ENCODE measurements around the gene NRXN2.

The NRXN2 gene

DNA sequence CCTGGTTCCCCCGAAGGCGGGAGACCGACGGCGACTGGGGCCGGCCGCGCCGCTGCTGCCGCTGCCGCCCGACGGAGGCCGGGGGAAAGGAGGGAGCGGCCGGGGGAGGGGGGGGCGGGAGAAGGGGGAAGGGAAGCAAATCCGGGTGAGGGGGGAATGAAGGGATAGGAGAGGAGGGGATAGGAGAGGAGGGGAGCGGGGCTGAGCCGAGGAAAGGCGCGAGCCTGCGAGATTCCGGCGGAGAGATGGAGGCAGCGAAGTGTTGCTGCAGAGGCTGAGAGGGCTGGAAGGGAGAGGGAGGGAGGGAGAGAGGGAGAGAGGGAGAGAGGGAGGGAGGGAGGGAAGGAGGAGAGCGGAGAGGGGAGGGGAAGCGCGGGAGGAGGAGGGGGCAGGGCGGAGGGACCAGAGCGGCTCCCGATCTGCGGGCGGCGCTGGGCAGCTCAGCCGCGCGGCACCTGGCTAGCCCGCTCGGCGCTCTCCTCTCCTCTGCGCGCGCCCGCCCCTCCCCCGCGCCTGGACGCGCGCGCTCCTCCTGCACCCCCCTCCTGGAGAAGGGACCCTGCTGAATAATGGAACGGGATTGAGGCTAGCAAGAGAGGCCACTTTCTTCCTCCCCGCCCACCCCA is 79.6 kb downstream of the NRXN2 start:
- Histone ChIP-seq H3K4me1 (ENCODE audit: control insufficient read depth, insufficient read depth, low read depth, low read length) (peaks cover 4% of the 10 kb centered on the region), H3K9ac (ENCODE audit: low read length) (no peak overlapping the region), H3K23ac (ENCODE audit: low read length in 2 of 2) (no peak overlapping the region), H2BK120ac (ENCODE audit: low read depth, low read length) (no peak overlapping the region), H3K4ac (ENCODE audit: low read depth in 1 of 2, low read length in 2 of 2) (no peak overlapping the region), H3K36me3 (ENCODE audit: control insufficient read depth in 1 of 2, insufficient read depth in 2 of 2, low read depth in 1 of 2, low read length in 2 of 2) (no peaks in the 10 kb centered on the region), H2BK12ac (ENCODE audit: low read length in 2 of 2) (no peak overlapping the region), H4K91ac (ENCODE audit: low read length) (no peak overlapping the region), H2BK15ac (ENCODE audit: low read depth, poor library complexity, severe bottlenecking) (no peak overlapping the region), H3K27ac (ENCODE audit: low read length, poor library complexity, severe bottlenecking) (no peak overlapping the region), H3K4me2 (ENCODE audit: low read length, poor library complexity, severe bottlenecking) (no peak overlapping the region), H3K4me3 (ENCODE audit: insufficient read depth in 1 of 2, low read depth in 1 of 2, low read length in 2 of 2) (no peak overlapping the region), H3K18ac (ENCODE audit: low read depth in 1 of 2, low read length in 2 of 2) (no peak overlapping the region), H3K9me3 (ENCODE audit: control insufficient read depth, low read length) (no peaks in the 10 kb centered on the region), H4K8ac (ENCODE audit: low read length) (no peak overlapping the region), H3K79me1 (replicated peaks; ENCODE audit: low read length, poor library complexity, severe bottlenecking) (no peaks in the 10 kb centered on the region), H3K27me3 (ENCODE audit: control insufficient read depth in 1 of 2, insufficient read depth in 1 of 2, low read length in 2 of 2) (peaks cover 89 to 92% of the 10 kb centered on the region in 2 experiments), H2AK5ac (ENCODE audit: low read length, severe bottlenecking) (no peak overlapping the region), H3K14ac (ENCODE audit: low read length in 2 of 2) (no peak overlapping the region), H2BK5ac (ENCODE audit: low read depth, low read length, poor library complexity, severe bottlenecking) (no peak overlapping the region), H2AFZ (ENCODE audit: low read depth, low read length) (no peak overlapping the region)
- under 1% methylated on average over 32 of the region's 53 CpGs for whole genome bisulfite sequencing
- DNase-seq: no peak

DNA sequence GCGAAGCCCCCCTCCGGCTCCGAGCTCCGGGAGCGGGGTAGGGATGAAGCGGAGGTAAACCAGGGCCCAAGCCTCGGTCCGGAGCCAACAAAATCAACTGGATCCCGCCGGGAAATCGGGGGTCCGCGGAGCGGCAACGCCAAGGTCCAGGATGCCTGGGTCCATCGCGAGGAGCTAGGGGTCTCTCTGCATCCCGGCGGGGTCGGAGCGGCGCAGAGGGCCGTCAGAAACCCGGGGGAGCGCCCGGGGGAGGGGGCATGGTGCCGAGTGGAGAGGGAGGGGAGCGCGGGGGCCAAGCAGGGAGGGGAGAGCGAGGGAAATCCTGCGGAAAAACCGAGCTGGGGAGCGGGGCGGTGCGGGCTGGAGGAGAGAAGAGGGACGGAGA is 80.1 kb downstream of the NRXN2 start:
- Histone ChIP-seq H3K79me1 (replicated peaks; ENCODE audit: low read length, poor library complexity, severe bottlenecking) (no peaks in the 10 kb centered on the region), H4K91ac (ENCODE audit: low read length) (no peak overlapping the region), H2BK15ac (ENCODE audit: low read depth, poor library complexity, severe bottlenecking) (no peak overlapping the region), H3K27me3 (ENCODE audit: control insufficient read depth in 1 of 2, insufficient read depth in 1 of 2, low read length in 2 of 2) (peaks cover 89 to 92% of the 10 kb centered on the region in 2 experiments), H3K14ac (ENCODE audit: low read length in 2 of 2) (no peak overlapping the region), H3K4me3 (ENCODE audit: insufficient read depth in 1 of 2, low read depth in 1 of 2, low read length in 2 of 2) (no peak overlapping the region), H2AFZ (ENCODE audit: low read depth, low read length) (no peak overlapping the region), H3K27ac (ENCODE audit: low read length, poor library complexity, severe bottlenecking) (no peak overlapping the region), H3K4ac (ENCODE audit: low read depth in 1 of 2, low read length in 2 of 2) (no peak overlapping the region), H3K36me3 (ENCODE audit: control insufficient read depth in 1 of 2, insufficient read depth in 2 of 2, low read depth in 1 of 2, low read length in 2 of 2) (no peaks in the 10 kb centered on the region), H2BK120ac (ENCODE audit: low read depth, low read length) (no peak overlapping the region), H3K18ac (ENCODE audit: low read depth in 1 of 2, low read length in 2 of 2) (no peak overlapping the region), H3K4me2 (ENCODE audit: low read length, poor library complexity, severe bottlenecking) (no peak overlapping the region), H2BK5ac (ENCODE audit: low read depth, low read length, poor library complexity, severe bottlenecking) (no peak overlapping the region), H4K8ac (ENCODE audit: low read length) (no peak overlapping the region), H3K9ac (ENCODE audit: low read length) (no peak overlapping the region), H2AK5ac (ENCODE audit: low read length, severe bottlenecking) (no peak overlapping the region), H2BK12ac (ENCODE audit: low read length in 2 of 2) (no peak overlapping the region), H3K23ac (ENCODE audit: low read length in 2 of 2) (no peak overlapping the region), H3K4me1 (ENCODE audit: control insufficient read depth, insufficient read depth, low read depth, low read length) (peaks cover 8% of the 10 kb centered on the region), H3K9me3 (ENCODE audit: control insufficient read depth, low read length) (no peaks in the 10 kb centered on the region)
- no peak for DNase-seq
- 3% methylated on average over 31 of the region's 36 CpGs for WGBS

DNA sequence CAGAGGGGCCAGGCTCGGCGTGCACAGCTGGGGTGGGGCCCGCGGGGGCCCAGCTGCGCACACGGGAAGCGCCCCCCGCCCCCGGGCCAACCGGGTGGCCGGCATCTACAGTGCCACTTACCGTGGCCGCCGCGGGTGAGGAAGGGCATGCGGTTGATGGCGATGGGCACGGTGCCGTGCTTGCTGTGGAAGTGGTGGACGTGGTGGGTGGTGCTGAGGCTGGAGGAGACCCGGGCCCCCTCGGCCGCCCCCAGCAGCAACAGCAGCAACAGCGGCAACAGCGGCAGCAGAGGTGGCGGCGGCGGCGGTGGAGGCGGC is 80.6 kb downstream of the NRXN2 start:
- H3K4me3 ChIP-seq (ENCODE audit: insufficient read depth in 1 of 2, low read depth in 1 of 2, low read length in 2 of 2): no peak overlapping the region
- no peak overlapping the region for H2BK15ac ChIP-seq (ENCODE audit: low read depth, poor library complexity, severe bottlenecking)
- H3K27me3 ChIP-seq (ENCODE audit: control insufficient read depth in 1 of 2, insufficient read depth in 1 of 2, low read length in 2 of 2): peaks cover 89 to 92% of the 10 kb centered on the region in 2 experiments
- no peaks in the 10 kb centered on the region for H3K36me3 ChIP-seq (ENCODE audit: control insufficient read depth in 1 of 2, insufficient read depth in 2 of 2, low read depth in 1 of 2, low read length in 2 of 2)
- no peak overlapping the region for H2AK5ac ChIP-seq (ENCODE audit: low read length, severe bottlenecking)
- peak overlapping the region in 1 of 2 experiments; percentile 57 for H3K23ac ChIP-seq (ENCODE audit: low read length in 2 of 2)
- no peak for DNase-seq
- H3K18ac ChIP-seq (ENCODE audit: low read depth in 1 of 2, low read length in 2 of 2): no peak overlapping the region
- peaks cover 11% of the 10 kb centered on the region for H3K4me1 ChIP-seq (ENCODE audit: control insufficient read depth, insufficient read depth, low read depth, low read length)
- H3K4me2 ChIP-seq (ENCODE audit: low read length, poor library complexity, severe bottlenecking): no peak overlapping the region
- H2BK5ac ChIP-seq (ENCODE audit: low read depth, low read length, poor library complexity, severe bottlenecking): no peak overlapping the region
- H2AFZ ChIP-seq (ENCODE audit: low read depth, low read length): no peak overlapping the region
- H3K9me3 ChIP-seq (ENCODE audit: control insufficient read depth, low read length): no peaks in the 10 kb centered on the region
- H2BK12ac ChIP-seq (ENCODE audit: low read length in 2 of 2): no peak overlapping the region
- H2BK120ac ChIP-seq (ENCODE audit: low read depth, low read length): no peak overlapping the region
- H3K27ac ChIP-seq (ENCODE audit: low read length, poor library complexity, severe bottlenecking): no peak overlapping the region
- H4K91ac ChIP-seq (ENCODE audit: low read length): no peak overlapping the region
- no peak overlapping the region for H3K4ac ChIP-seq (ENCODE audit: low read depth in 1 of 2, low read length in 2 of 2)
- WGBS: 4% methylated on average over 16 of the region's 30 CpGs
- no peak overlapping the region for H4K8ac ChIP-seq (ENCODE audit: low read length)
- no peak overlapping the region for H3K14ac ChIP-seq (ENCODE audit: low read length in 2 of 2)
- no peaks in the 10 kb centered on the region for H3K79me1 ChIP-seq (replicated peaks; ENCODE audit: low read length, poor library complexity, severe bottlenecking)
- H3K9ac ChIP-seq (ENCODE audit: low read length): no peak overlapping the region

DNA sequence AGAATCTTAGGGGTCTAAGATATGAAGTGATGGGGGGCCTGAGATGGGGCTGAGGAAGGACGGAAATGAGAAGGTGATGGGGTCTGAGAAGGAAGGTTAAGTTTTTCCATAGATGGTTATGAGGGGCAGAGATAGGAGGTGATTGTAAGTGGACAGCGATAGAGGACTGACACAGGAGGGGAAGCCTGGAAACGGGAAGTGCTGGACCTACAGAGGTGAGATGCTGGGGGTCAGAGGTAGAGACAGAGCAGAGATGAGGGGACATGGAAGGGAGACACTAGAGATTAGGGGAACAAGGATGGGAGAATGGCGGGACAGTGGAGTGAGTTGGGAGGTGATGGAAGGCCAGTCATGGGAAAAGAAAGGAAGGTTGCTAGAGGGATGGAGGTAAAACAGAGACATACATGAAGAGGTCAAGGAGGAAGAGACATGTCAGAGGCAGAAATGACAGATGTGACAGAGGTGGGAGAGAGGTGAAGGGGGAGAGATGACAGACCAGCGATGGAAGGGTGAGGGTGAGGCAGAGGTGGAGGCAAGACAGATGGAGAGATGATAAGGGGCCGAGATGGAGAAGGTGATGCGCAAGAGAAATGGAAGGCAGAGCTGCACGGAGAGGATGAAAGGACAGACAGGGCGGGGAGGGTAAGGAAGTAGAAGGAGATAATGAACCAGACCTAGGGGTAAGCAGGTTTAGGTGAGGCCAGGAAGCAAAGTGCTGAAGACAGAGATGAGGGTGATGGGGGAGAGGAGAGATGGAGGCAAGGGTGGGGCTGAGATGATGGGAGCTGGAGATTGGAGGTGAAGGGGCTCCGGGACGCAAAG is 81.2 kb downstream of the NRXN2 start:
- no peak overlapping the region for H3K4me2 ChIP-seq (ENCODE audit: low read length, poor library complexity, severe bottlenecking)
- H2BK12ac ChIP-seq (ENCODE audit: low read length in 2 of 2): no peak overlapping the region
- H3K18ac ChIP-seq (ENCODE audit: low read depth in 1 of 2, low read length in 2 of 2): no peak overlapping the region
- H3K4ac ChIP-seq (ENCODE audit: low read depth in 1 of 2, low read length in 2 of 2): no peak overlapping the region
- no peaks in the 10 kb centered on the region for H3K36me3 ChIP-seq (ENCODE audit: control insufficient read depth in 1 of 2, insufficient read depth in 2 of 2, low read depth in 1 of 2, low read length in 2 of 2)
- H4K8ac ChIP-seq (ENCODE audit: low read length): no peak overlapping the region
- no peak overlapping the region for H2BK5ac ChIP-seq (ENCODE audit: low read depth, low read length, poor library complexity, severe bottlenecking)
- H2BK15ac ChIP-seq (ENCODE audit: low read depth, poor library complexity, severe bottlenecking): no peak overlapping the region
- no peak overlapping the region for H2BK120ac ChIP-seq (ENCODE audit: low read depth, low read length)
- DNase-seq: no peak
- no peak overlapping the region for H3K14ac ChIP-seq (ENCODE audit: low read length in 2 of 2)
- H3K79me1 ChIP-seq (replicated peaks; ENCODE audit: low read length, poor library complexity, severe bottlenecking): no peaks in the 10 kb centered on the region
- no peak overlapping the region for H2AFZ ChIP-seq (ENCODE audit: low read depth, low read length)
- H4K91ac ChIP-seq (ENCODE audit: low read length): no peak overlapping the region
- no peak overlapping the region for H3K4me3 ChIP-seq (ENCODE audit: insufficient read depth in 1 of 2, low read depth in 1 of 2, low read length in 2 of 2)
- H3K23ac ChIP-seq (ENCODE audit: low read length in 2 of 2): no peak overlapping the region
- H3K27ac ChIP-seq (ENCODE audit: low read length, poor library complexity, severe bottlenecking): no peak overlapping the region
- H2AK5ac ChIP-seq (ENCODE audit: low read length, severe bottlenecking): no peak overlapping the region
- WGBS: 29% methylated on average over 11 of the region's 11 CpGs
- peaks cover 11% of the 10 kb centered on the region for H3K4me1 ChIP-seq (ENCODE audit: control insufficient read depth, insufficient read depth, low read depth, low read length)
- H3K9me3 ChIP-seq (ENCODE audit: control insufficient read depth, low read length): no peaks in the 10 kb centered on the region
- H3K27me3 ChIP-seq (ENCODE audit: control insufficient read depth in 1 of 2, insufficient read depth in 1 of 2, low read length in 2 of 2): peaks cover 89 to 92% of the 10 kb centered on the region in 2 experiments
- H3K9ac ChIP-seq (ENCODE audit: low read length): no peak overlapping the region

Data from mesenchymal stem cell (in vitro differentiated cells and primary cell).